T-helper 17 cell (primary cell): ENCODE results near the gene PDE6B. TPM values are rescaled to one million over a fixed set of nuclear protein-coding genes. Genes with fewer than 3 reads are reported as not detected.

Experiments
- ATAC-seq: fragments of 150-1000 bp; cut with Tn5 transposase; 2 replicates; pipeline ENCODE4 v1.10.0; 2021; ENCODE audit warnings: mild to moderate bottlenecking, moderate library complexity
- DNase-seq, 3 donors: peaks; one replicate each; pipeline versions ENCODE4 v3.0.0 to v3.0.0-alpha.2; 2020 to 2021
- H3K9me3 ChIP-seq: one replicate; pipeline ENCODE4 v1.7.0; 2013; ENCODE audit warnings: low read length, mild to moderate bottlenecking; ENCODE audit not compliant: control insufficient read depth, poor library complexity, severe bottlenecking
- H3K27ac Mint-ChIP-seq: one replicate; pipeline ENCODE4 v1.8.0; 2022; ENCODE audit warnings: mild to moderate bottlenecking, moderate library complexity, mixed read lengths
- H3K27me3 Mint-ChIP-seq: one replicate; pipeline ENCODE4 v1.8.0; 2022; ENCODE audit warnings: mixed read lengths
- H3K36me3 Mint-ChIP-seq: one replicate; pipeline ENCODE4 v1.8.0; 2022; ENCODE audit warnings: low read depth, mixed read lengths
- H3K4me1 Mint-ChIP-seq: one replicate; pipeline ENCODE4 v1.8.0; 2022; ENCODE audit warnings: mild to moderate bottlenecking, mixed read lengths
- H3K4me3 Mint-ChIP-seq: one replicate; pipeline ENCODE4 v1.8.0; 2022; ENCODE audit warnings: mild to moderate bottlenecking, moderate library complexity, mixed read lengths
- total RNA-seq, 4 donors: library from RNA in 2 of 4; stranded (reverse) in 2 of 4; gene quantifications; one replicate each; pipeline ENCODE4 v1.2.3 and lab custom pipeline; 2022 to 2026

The PDE6B gene
- total RNA-seq, 2 donors from 2014 or later = 10.2 to 11.5 TPM

DNA sequence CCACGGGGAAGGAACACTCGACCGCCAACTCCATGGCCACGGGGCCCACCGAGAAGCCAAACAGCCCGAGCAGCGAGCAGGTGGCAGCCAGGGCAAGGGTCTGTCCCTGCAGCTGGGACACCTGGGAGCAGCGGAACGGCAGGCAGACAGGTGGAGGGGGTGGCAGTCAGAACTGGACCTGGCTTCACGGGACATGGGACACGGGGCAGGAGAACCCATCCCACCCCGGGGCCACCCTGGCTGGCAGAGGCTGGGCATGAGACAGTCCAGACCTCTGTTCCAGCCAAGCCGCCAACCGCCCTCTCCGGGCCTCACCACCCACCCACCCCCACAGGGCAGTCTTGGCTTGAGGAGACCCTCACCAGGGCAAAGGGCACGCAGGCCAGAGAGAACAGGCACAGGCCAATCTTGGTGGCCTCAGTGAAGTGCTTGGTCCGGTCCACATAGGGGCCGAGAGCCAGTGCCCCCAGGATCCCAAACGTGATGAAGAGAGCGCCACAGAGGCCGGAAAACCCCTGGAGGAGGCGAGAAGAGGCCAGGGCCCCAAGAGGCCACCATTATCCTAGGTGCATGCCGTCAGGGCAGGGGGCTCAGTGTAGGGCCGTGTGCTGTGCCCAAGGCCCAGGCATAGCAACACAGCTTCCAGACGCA, 58.0 kb downstream of the PDE6B start:
- DNase-seq = no peak
- ATAC-seq = no peak
- H3K4me1 Mint-ChIP-seq = peaks cover 9% of the 10 kb centered on the region
- no peaks in the 10 kb centered on the region for H3K9me3 ChIP-seq
- peaks cover 14% of the 10 kb centered on the region for H3K27me3 Mint-ChIP-seq
- no peaks in the 10 kb centered on the region for H3K36me3 Mint-ChIP-seq
- no peak overlapping the region for H3K27ac Mint-ChIP-seq
- H3K4me3 Mint-ChIP-seq = no peak overlapping the region

DNA sequence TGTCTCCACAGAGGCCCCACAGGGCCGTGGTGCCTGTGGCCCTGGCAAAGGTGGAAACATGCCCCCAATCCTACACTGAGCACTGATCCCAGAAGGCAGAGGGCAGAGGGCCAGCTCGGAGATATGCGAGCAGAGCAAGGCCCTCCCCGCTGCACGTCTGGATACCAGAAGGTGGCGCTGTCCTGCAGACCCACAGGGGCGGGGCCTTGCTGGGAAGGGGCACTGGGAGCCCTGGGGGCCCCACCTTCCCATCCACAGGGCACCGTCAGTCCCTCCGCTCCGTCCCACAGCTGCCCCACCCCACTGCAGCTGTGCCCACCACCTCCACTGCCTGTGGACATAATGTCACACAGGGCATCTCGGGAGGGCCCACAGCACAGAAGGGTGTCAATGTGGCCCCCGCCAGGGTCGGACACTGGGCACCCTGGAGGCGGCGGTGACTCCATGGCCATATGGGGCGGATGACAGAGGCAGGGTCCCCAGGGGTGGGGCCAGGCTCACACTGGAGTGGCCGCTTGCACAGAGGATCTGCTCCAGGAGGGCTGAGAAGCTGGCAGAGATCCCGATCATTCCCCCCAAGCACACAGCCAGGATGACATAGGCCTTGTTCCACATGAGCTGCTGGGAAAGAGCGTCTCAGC, 58.7 kb downstream of the PDE6B start:
- no peak overlapping the region for H3K4me3 Mint-ChIP-seq
- no peak for DNase-seq
- H3K27ac Mint-ChIP-seq = no peak overlapping the region
- H3K4me1 Mint-ChIP-seq = peaks cover 9% of the 10 kb centered on the region
- no peaks in the 10 kb centered on the region for H3K36me3 Mint-ChIP-seq
- ATAC-seq = peak; percentile 30
- H3K9me3 ChIP-seq = no peaks in the 10 kb centered on the region
- H3K27me3 Mint-ChIP-seq = peaks cover 14% of the 10 kb centered on the region

DNA sequence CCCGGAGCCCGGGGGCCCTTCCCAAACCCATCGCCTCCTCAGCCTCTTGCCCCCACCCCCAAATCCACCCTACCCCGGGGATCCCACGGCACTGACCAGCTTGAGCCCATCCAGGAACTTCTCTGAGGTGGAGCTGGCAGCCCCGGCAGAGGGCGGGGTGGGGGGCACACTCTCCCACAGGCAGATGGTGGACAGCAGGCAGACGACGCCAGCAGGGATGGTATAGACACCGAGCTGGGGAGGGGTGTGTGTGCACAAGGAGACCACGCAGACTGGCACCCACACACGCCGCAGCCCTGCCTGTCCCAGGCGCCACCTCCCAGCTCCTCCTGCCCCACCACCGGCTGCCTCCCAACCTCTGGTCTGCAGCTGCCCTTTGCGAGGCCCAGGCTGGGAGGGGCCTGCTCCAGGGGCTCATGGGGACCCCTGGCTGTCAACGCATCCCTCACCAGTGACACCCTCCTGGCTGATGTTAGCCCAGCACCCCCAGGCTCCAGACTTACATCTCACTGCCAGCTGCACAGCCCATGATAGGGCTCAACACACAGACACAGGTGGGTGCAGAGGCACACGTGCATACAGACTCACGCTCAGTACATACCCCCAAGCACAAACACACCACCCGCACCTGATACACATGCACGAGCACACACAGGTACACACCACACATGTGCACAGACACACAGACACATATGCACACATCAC, 59.4 kb downstream of the PDE6B start:
- no peaks in the 10 kb centered on the region for H3K36me3 Mint-ChIP-seq
- H3K4me3 Mint-ChIP-seq = no peak overlapping the region
- DNase-seq (no peak), ATAC-seq (no peak)
- H3K9me3 ChIP-seq = no peaks in the 10 kb centered on the region
- H3K27ac Mint-ChIP-seq = no peak overlapping the region
- H3K4me1 Mint-ChIP-seq = peaks cover 9% of the 10 kb centered on the region
- H3K27me3 Mint-ChIP-seq = peaks cover 14% of the 10 kb centered on the region

DNA sequence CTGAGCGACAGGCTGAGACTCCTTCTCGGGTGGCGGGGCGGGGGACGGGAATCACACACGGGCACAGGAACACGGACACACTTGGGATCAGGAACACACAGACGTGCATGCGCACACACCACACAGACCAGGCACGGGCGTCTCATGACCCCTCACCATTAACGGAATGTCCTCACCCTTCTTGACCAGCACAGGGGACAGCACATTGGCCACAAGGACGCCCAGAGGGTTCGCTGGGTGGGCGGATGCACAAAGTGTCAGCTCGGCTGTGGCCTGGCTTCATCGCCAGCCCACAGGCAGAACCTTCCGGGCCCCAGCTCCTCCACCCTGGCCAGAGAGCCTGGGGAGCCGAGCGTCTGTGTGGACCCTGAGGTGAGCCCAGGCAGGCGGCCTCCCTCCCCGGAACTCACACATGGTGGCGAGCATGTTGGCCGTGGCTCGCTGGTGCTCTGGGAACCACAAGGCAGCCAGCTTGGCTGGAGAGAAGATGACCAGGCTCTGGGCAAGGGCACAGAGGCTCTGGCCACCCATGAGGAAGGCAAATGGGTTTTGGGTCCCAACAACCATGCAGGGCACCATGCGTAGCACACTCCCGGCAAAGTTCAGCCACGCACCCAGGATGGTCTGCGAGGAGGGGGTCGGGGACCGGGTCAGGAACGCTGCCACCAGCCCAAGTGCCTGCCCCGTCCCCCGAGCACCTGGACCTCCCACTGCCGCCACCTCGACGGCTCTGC, 60.5 kb downstream of the PDE6B start:
- no peaks in the 10 kb centered on the region for H3K9me3 ChIP-seq
- Mint-ChIP-seq H3K4me1 (peaks cover 4% of the 10 kb centered on the region), H3K4me3 (no peak overlapping the region), H3K27ac (no peak overlapping the region), H3K27me3 (peaks cover 14% of the 10 kb centered on the region), H3K36me3 (no peaks in the 10 kb centered on the region)
- DNase-seq (no peak), ATAC-seq (no peak)

DNA sequence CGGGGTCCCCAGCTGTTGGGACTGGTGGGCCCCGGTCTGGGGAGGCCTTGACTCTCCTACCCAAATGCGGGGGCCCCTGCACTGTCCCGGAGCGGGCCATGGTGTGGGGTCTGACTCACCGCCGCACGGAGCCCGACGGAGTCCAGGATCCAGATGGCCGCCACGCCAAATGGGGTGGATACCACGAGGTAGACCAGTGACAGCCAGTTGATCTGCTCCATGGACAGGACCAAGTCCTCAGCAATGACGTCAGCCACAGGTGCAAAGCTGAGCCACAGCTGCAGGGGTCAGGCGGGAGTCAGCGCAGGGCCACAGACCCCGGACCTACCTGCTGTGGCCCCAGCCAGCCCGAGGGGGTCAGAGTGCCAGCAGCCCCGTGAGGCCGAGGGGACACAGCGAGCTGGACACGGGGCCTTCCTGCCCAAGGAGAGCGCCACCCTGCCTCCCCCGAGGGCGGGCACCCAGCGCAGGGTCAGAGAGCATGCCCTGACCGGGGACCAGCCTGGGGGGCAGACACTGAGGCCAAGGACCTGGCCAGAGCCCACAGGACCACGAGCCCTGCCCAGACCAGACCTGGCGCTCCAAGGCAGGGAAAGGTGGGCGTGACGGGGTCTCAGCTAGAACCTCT, 61.2 kb downstream of the PDE6B start:
- DNase-seq (no peak), ATAC-seq (no peak)
- H3K4me1 Mint-ChIP-seq = peaks cover 4% of the 10 kb centered on the region
- H3K27me3 Mint-ChIP-seq = peaks cover 14% of the 10 kb centered on the region
- no peaks in the 10 kb centered on the region for H3K9me3 ChIP-seq
- H3K4me3 Mint-ChIP-seq = no peak overlapping the region
- H3K27ac Mint-ChIP-seq = no peak overlapping the region
- no peaks in the 10 kb centered on the region for H3K36me3 Mint-ChIP-seq

DNA sequence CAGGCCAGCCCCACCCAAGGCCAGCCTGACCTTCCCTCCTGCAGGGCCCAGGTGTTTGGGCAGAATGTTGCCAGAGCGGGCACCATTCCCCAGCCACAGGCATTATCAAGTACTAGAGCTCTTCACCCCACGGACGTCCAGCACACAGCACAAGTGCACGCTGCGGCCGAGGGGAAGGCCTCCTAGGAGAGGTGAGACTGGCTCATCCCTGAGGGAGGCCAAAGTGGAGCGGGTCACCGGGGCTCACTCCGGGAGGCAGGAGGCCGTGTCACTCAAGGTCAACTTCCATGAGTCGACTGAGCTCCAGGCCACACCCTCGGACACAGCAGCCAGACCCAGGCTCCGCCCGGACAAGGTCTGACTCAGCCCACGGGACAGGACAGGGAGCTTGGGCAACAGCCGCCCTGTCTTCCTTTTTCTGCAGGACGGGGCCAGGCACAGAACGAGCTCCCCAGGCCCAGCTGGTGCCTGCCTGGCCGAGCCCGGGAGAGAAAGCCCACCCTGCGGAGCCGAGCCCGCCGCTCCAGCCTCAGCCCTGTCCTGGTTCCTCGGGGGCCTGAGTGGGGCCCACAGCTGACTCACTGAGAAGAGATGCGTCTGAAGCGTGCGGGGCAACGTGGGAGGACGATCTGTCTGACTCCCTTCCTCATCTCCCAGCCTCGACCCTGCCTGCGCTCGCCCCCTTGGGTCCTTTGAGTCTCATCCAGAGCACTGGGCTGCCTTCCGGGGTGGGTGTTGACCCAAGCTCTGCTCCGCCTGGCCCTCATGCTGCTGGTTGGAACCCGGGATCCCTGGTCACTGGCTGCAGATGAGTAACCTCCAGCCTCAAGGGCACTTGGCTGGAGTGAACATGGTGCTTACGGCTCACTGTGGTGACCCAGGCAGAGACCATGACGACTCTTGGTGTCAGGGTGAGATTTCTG, 61.9 kb downstream of the PDE6B start:
- peak; percentile 25 for ATAC-seq
- Mint-ChIP-seq H3K36me3 (no peaks in the 10 kb centered on the region), H3K4me1 (peaks cover 4% of the 10 kb centered on the region), H3K27ac (peak overlapping the region; percentile 24), H3K4me3 (peak overlapping the region; percentile 9), H3K27me3 (peaks cover 14% of the 10 kb centered on the region)
- no peaks in the 10 kb centered on the region for H3K9me3 ChIP-seq
- no peak for DNase-seq

DNA sequence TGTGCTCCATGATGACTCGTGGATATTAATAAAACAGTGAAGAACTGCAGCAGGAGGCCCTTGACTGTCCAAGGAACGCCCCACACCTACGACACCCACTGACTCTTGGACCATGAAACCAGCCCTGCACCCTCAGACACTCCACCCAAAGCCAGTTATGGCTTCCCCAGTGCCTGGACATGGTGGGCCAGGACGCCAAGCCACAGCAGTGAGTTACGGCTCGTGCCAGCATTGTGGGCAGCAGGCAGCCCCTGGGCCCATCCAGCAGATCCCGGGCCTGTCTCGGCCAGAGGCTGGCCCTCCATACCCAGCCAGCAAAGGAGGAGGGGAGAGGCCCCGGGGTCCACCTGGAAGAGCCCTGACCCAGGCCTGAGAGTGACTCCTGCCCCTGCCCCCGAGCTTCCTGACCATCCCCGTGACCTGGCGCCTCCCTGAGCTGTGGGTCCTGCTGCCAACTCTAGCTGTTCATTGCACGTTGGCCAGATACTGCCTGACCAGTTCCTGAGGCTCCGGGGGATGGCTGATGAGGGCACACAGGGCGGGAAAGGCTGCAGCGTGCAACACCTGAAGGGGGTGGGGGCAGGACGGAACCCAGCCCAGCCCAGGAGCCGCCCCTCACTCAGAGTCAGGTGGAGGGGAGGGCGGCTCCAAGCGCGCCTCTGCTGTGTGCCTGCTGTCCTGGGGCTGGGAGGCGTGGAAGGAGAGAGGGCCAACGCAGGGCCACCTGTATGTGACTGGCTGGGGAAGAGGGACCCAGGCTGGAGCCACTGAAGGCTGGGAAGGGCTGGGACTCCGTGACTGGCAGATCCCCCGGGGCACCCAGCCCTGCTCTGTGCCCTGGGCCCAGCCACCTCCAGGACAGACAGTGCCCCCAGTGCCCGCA, 62.8 kb downstream of the PDE6B start:
- DNase-seq (no peak), ATAC-seq (peak; percentile 2)
- H3K9me3 ChIP-seq = no peaks in the 10 kb centered on the region

DNA sequence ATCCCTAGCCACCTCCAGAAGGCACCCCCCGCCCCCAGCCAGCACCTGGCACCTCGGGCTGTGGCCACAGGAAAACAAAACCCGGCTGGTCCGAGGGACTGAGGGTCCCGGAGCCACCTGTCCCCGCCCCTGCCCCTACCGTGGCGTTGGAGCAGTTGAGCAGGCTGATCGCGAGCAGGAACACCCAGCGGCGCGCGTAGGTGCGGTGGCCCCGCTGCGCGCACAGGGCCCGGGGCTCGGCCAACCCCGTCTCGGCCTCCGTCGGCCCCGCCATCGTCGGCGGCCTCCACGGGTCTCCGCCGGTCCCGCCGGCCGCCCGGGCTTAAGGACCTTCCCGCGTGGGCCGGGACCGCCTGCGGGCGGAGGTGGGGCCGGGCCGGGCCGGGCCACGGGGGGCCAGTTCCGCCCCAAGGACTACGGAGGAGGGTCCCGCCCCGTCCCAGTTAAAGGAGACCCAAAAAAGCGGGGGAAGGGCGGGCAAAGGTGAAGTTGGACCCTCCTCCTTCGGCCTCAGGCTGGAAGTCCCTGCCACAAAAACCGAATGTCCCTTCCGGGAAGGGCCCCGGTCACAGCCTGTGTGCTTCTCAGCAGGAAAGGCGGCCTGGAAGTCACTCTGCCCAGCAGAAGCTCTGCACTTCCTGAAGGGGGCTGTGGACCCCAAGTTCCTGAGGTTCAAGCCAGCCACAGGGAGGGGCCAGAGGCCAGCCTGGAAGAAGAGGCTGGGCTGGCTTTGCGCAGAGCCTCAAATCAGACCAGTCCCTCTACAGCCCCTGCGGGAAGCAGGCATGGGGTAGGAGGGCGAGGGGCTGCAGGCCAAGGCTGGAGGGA, 63.7 kb downstream of the PDE6B start, which contains the start of gene SLC49A3:
TSS of gene SLC49A3 (minus strand) at position 298 of the 828 bp plus-strand sequence. CDS start at position 274, 24 bp downstream.
- H3K27ac Mint-ChIP-seq = peak within 1 kb of the TSS; percentile 24
- H3K9me3 ChIP-seq = no peaks in the 10 kb centered on the region
- ATAC-seq (peak; percentile 31), DNase-seq (no peak)
- H3K27me3 Mint-ChIP-seq = peaks cover 18% of the 10 kb centered on the region
- peaks cover 2% of the 10 kb centered on the region for H3K4me1 Mint-ChIP-seq
- peak within 1 kb of the TSS; percentile 9 for H3K4me3 Mint-ChIP-seq
- H3K36me3 Mint-ChIP-seq = no peaks in the 10 kb centered on the region

More for the DNA sequence above, 62.8 kb downstream of the PDE6B start:
- Mint-ChIP-seq H3K27me3 (peaks cover 14% of the 10 kb centered on the region), H3K4me3 (peak overlapping the region; percentile 9), H3K36me3 (no peaks in the 10 kb centered on the region), H3K27ac (peak overlapping the region; percentile 24), H3K4me1 (peaks cover 2% of the 10 kb centered on the region)

DNA sequence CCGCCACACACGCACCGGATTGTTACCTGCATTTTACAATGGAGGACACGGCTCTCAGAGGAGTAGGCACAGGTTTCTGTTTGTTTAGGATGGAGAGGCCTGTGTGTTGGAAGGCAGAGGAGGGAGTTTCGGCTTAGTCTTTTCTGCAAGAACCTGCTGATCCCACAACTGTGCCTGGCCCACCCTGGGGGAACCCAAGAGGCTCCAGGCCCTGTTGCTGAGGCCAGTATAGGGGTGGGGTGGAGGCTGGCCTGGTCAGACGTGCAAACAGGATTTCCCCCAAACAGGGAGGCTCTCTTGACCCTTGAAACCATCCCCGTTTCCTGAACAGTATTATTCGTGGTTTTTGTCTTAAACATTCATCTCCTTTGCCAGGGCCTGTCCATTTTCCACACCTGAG, 64.3 kb downstream of the PDE6B start:
- no peak for ATAC-seq

DNA sequence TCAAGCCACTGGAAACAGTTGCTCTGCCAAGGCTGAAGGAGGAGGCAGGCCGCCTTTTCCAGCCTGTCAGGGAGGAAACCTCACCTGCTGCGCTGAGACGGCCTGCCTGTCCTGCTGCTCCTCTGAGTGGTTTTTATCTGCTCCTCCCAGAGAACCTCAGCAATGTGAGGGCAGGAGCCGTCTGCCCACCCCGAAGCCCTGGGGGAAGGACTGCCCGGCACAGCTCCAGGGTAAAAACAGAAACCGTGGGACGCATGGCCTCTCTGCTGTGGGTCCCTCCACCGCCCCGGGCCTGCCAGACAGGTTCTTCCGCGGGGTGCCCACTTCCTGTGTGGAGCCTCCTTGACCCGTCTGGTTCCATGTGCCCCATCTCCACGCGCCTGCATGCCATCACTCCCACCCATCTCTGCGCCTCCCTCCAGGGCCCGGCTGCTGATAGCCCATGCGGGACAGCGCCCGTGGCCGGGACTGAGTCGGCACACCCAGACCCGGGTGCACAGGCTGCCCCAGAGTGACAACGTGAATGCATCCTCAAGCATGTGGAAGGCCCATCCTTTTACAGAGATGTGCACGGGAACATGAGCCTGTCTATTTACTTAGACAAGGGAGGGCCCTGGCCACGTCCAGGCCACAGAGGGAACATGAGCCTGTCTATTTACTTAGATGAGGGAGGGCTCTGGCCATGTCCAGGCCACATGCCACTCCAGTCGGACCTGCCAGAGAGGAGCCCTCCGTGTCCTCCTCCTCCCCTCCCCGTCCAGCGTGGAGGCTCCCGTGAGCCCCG, 67.6 kb downstream of the PDE6B start:
- ATAC-seq = no peak
- Mint-ChIP-seq H3K27ac (no peak overlapping the region), H3K4me3 (no peak overlapping the region), H3K36me3 (no peaks in the 10 kb centered on the region), H3K27me3 (peaks cover 12% of the 10 kb centered on the region), H3K4me1 (no peaks in the 10 kb centered on the region)
- no peaks in the 10 kb centered on the region for H3K9me3 ChIP-seq
- DNase-seq = no peak

More for the DNA sequence above, 64.3 kb downstream of the PDE6B start:
- H3K27ac Mint-ChIP-seq = no peak overlapping the region
- DNase-seq = no peak
- no peaks in the 10 kb centered on the region for H3K36me3 Mint-ChIP-seq
- H3K4me1 Mint-ChIP-seq = peaks cover 2% of the 10 kb centered on the region
- peak overlapping the region; percentile 2 for H3K4me3 Mint-ChIP-seq
- no peaks in the 10 kb centered on the region for H3K9me3 ChIP-seq
- peaks cover 24% of the 10 kb centered on the region for H3K27me3 Mint-ChIP-seq
